ENCODE results near the gene MAGI1.

The MAGI1 gene

DNA sequence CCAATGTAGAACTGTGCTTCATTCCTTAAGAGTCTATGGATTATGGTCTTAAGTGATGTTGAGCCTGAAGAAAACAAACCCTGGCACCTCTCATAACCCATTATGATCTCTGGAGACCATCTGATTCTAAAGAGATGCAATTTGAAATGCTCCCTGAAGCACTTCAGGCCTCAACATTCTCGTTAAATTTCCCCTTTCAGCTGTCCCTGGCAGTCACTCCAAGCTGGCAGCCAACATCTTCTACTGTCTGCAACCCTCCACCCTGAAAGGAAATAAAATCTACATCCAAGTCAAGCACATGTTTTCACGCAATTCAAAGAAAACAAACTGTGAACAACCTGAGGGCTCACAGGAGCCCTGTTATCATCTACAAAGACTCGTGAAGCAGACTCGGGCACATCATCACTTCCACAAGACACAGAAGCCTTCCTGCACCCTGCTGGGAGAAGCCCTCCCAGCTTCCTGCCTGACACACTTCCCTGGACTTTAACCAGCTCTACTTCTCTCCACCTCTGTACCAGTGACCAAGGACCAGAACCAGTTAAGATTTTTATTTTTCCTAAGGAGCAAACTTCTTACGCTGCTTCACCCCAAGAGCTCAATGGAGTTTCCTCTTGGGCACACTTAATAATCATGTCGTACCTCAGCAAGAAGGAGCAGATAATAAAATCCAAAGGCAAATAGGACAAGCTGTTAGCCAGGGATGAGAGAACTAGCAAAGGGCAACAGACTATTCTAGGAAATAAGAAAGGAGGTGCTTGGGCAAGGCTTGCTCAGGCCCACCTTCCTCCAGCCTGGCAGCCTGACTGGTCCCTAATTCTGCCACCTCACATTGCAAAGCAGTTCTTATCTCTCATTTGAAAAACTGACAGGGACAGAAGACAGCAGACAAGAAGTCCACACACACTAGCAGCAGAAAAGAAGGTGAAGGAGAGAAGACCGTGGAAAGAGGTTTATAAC is 67.1 kb downstream of the MAGI1 start:
- DNase-seq (ENCODE audit: low spot score): no peak

DNA sequence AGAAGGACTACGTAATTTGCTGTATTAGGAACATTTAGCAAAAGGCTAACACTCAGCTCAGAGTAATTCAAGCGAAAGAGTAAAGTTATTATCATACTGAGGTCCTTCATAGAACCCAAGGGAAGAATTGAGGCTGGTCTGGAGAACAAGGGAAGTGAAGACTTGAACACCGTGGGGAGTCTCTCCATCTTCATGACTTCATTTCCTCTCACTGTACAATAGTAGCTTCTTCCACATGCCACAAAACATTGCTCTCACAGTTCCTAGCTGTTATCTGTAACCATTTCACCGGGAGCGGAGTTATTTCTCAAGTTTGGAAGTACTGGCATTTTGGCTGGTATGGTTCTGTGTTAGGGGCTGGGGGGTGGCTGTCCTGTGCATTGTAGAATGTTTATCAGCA is 69.7 kb downstream of the MAGI1 start:
- DNase-seq (ENCODE audit: low spot score): no peak

DNA sequence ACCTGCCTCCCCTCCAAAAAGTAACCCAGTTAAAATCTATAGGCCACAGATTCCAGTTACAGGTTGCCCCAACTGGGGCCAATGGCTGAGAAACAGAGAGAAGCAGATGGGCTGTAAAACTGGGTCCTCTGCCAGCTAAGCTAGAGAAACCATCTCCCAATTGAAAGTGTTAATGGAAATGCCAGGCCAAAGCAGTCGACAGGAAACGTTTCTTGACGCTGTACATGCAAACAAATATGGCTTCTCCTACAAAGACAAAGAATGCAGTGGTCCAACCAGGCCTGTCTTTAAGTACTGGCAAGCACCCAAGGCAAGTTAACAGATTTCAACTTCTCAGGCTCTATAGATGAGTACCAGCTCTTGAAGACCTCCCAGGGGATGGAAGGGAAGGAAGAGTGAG is 71.3 kb downstream of the MAGI1 start:
- no peak for DNase-seq (ENCODE audit: low spot score)

DNA sequence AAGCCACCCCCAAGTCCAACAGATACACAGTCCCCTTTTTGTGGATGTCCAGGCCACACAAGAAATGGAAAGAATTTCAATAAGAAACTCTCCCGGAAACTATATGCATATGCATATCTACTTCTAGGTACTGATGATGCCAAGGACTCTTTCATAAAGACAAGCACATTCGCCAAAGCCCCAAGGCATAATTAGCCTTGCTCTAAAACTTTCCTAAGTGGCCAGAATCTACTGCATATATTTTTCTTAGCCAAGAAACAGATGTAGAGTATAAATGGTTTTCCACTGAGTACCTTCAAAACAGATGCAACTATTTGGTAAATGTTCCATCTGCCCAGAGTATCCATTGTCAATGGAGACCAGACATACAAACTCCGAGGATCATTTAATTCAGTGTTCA is 73.9 kb downstream of the MAGI1 start:
- DNase-seq (ENCODE audit: low spot score): no peak

DNA sequence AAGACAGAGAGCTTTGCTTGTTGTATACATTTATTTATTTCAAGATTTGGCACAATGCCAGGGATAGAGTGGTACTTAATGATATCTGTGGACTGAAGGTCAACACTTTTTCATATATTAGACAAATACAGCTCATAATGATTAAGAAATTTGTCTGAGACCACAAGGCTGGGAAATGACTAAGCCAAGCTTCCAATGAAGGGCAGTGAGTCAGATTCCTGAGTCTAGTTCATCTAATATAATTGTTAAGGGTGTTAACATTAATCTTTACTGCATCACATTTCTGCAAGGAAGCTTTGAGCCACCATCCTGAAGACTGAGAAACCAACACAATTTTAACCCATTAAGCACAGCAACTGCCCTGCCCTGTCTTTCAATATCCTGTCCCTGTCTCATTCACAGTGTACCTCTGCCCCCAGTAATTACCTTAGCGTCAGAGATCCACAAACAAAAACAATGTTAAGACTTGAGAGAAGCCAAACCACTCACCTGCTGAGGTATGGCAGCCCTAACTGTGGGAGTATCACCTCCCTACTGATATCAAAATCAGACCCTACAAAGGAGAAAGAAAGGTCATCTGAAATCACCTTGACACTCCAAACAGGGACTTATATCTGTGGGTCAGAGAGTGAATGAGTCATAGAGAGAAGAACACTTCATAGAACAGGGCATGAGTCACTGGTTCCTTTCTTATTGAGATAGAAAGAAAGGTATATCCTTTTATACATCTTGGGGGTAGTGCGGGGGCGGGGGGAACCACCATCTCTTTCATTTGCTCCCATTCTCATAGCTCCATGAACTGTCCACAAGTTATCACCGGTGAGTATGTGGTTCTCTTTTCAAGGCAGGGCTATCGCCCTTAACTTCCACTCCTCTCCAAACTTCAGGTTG is 74.7 kb downstream of the MAGI1 start:
- peak; percentile 49 for DNase-seq (ENCODE audit: low spot score)

DNA sequence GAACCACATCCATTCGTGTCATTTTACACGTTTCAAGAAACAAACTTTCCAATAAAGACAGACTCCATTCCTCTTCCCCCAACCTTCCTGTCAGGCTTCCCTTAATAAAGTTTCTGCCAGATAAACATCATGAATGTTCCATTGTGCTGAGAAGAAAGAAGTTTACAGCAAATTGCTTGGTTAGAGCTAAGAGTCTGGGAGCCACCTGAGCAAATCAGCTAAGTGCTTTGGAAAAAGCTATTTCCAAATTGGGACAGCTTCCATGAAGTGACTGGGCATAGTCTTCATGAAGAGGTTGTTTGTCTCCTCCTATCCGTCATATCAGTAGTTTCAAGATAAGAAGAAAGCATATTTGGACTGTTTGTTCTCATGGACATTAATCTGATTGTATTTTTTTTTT is 77.0 kb downstream of the MAGI1 start:
- DNase-seq (ENCODE audit: low spot score): peak; percentile 57

DNA sequence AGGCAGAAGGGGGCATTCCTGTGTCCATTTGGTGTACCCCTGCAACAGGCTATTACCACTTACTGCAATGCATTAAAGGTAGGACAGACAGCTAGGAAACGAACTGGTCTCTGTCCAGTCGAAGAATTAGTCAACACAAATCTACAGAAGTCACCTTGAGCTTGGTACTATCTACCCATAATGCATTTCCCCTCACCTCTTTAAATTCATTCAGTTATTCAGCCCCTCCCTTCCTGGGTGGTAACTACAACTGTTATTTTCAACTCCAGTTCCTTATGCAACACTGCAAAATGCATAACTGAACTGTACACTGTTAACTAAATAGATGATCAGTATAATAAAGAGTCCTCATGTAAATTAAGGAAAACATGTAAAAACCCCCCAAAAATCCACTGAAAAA is 77.6 kb downstream of the MAGI1 start:
- DNase-seq (ENCODE audit: low spot score): no peak

DNA sequence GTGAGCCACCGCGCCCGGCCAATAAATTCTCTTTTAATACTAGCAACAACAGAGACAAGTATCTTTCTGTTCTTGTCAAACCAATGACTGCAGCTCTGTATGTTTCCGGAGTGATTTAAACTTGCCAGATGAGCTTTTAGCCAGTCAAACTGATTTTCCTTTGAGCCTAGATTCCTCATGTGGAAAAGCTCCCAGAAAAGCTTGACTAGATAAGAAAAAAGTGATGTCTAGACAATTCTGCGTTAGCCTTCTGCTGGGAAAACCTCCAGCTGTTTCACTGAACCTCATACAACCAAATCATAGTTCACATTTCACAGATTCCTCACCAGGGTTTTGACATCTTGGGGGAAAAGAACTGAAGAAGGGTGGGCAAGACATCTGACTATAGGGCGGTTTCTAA is 78.6 kb downstream of the MAGI1 start:
- no peak for DNase-seq (ENCODE audit: low spot score)

DNA sequence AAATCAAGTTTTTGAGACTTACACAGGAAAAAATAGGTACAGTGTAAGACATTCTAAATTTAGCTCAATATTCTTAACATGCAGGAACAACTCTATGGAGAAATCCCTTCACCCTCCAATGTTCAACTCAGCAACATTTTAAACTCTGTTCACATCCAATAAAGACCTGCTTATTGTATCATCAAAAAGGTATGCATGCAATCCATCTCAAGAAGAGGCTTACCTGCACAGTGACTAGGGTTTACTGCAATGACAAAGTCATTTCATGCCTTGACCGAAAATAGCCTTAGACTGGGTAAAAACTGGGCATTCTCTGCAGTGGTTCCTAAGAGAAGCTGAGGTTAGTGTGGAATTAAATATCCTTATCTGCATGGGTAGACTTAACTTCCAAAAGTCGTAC is 80.5 kb downstream of the MAGI1 start:
- no peak for DNase-seq (ENCODE audit: low spot score)

DNA sequence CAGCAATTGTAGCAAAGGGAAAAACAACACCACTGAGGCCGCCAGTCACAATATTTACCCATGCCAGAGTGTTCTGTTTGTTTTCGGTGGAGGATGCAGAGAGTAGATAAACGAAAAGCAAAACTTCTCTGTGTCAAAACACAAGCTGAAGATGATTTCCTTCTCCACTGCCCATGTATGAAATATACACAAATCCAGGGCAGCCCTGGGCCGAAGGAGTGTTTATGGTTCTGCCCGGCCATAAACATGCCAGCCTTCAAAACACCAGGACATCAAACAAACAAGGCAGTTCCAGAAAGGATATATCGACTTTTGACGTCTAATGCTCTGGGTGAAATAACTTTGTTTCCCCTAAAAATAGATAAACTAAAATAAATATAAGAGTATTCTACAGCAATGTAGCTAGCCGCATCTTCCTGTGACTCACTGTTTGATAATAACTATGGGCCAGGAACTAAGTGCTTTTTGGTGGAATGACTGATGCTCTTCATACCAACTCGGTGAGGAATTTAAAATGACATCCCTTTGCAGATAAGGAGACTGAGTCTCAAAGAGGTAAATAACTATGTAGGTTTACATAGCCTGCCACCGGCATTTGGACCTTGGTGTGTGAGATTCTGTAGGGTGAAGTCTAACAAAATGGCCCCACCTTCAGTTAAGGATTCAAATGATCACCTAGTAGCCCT is 82.8 kb downstream of the MAGI1 start:
- no peak for DNase-seq (ENCODE audit: low spot score)

DNA sequence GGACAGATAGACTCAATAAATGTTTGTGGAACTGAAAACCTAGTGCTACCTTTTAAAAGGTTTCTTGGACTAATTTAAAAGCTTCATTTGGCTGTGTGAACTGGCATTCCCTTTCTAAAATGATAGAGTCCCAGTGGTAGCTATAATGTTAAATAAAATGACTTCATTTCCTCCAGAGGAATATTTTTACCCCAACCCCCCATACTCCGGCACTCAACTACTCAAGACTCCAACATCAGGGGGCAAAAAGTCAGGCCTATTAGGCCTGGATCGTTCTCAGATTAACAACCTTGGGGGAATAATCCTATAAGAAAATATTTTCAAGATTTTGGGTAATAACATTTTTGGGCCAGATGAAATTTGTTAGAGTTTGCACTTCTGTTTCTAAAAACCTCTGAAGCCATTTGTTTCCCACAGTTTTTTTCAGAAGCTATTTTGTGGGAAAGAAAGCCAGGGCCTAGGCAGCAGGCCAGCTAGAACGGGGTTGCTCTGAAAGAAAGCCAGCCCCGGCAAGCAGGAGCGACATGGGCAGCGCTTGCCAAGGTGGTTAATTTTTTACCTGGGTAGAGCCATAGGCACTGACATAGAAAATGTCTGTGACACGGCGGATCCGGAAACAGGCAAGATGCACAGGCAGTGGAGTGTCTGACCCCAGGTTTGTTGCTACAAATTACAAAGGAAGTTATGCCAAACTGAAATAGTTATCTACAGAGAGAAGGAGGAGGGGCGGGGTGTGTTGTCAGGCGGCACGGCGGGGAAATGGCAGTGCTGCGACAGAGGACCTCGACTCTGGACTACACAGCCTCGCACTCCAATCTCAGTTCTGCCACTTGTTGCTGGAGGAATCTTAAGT is 84.6 kb downstream of the MAGI1 start:
- DNase-seq (ENCODE audit: low spot score): no peak

DNA sequence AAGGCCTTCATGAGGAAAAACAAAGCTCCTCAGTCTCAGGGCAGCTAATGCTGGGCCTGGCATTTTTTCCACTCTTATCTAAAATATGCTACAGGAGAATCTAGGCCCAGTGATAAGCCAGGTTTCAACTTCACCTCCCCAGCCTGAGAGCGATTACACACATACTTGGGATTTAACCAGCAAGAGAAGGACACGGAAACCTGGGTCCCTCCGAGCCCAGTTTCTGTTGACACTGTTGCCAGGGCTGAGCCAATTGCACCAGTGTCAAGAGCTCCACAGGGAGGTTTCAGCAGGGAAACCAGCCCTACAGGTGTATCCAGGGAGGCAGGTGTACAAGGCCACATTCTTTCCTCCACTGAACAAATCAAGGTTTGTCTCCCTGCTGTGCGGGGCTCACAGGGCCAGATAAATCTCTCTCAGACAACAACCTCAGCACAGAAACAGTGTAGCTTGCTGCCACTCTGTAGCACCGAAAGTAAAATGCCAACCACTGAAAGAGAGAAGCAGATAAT is 85.4 kb downstream of the MAGI1 start:
- DNase-seq (ENCODE audit: low spot score): no peak

DNA sequence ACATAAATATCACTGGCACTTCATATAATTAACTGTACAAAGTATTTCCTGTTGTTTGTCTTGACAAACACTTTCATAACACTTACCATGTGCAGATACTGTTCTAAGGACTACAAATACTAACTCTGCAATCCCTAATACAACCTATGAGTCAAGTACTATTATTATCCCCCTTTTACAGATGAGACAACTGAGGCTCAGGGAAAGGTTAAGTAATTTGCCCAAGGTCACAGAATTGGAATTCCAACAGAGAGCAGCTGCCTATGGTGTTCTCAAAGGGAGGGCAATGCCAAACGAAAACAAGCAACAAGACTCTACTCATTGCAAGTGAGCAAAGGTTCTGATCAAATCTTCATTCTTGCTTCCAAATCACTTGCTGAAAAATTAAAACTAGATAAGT is 85.9 kb downstream of the MAGI1 start:
- no peak for DNase-seq (ENCODE audit: low spot score)

DNA sequence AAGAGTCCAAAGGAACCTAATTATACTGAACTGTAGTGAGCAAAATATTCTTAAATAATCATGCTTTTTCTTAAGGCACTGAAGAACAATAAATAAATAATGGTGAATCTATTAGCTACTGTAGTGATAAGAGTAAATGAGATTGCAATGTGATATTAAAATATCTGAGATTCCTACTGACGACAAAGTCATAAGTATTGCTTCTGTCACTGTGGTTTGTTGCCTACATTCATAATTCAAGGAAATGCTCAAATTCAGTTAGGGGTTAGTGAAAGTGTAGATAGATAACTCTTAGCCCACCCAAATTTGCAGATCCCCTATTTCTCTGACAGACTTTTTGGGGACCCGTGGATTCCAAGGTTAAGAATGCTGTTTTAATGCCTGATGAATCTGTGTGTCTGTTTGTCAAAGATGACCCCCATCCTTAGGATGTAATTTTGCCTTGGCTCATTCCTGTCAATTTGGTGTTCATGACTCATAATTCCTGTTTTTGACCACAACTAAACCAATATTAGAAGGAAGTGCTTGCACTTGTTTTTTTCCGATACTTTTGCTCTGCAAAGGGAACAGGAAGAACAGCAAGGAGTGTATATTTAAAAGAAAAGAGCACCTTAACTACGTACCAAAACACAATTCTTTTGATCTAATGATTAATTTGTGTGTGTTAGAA is 86.7 kb downstream of the MAGI1 start:
- no peak for DNase-seq (ENCODE audit: low spot score)

DNA sequence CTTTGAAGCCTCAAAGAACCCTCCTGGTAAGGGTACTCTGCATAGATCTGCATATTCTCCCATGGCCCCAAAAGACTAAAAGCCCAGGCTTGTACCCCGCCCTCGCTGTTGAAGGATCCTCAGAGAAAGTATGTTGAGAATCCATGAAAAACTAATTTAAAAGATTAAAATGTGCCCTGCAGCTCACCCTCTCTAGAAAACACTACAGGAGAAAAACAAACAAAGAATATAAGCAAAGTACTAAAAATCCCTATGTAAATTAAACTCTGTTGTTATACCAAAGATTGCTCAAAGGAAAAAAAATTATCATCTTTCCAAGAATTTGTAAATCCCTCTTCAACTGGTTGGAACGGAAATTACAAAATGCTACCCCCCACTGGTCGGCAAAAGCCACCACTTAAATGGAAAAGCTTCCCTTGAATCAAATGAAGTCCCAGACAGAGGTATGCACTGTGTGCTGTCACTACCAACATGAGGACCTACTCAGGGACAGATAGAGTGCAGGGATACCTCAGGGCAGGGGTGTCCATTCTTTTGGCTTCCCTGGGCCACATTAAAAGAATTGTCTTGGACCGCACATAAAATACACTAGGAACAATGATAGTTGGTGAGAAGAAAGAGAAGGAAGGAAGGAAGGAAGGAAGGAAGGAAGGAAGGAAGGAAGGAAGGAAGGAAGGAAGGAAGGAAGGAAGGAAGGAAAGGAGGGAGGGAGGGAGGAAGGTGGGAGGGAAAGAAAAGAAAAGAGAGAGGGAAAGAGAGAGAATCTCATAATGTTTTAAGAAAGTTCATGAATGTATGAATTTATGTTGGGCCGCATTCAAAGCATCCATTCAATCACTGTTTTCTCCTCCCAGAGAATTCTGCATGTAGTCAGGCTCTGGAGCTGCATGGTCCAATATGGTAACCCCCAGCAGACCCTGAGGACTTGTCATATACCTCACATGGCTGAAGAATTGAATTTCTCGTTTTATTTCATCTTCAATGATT is 88.1 kb downstream of the MAGI1 start:
- DNase-seq (ENCODE audit: low spot score): no peak

DNA sequence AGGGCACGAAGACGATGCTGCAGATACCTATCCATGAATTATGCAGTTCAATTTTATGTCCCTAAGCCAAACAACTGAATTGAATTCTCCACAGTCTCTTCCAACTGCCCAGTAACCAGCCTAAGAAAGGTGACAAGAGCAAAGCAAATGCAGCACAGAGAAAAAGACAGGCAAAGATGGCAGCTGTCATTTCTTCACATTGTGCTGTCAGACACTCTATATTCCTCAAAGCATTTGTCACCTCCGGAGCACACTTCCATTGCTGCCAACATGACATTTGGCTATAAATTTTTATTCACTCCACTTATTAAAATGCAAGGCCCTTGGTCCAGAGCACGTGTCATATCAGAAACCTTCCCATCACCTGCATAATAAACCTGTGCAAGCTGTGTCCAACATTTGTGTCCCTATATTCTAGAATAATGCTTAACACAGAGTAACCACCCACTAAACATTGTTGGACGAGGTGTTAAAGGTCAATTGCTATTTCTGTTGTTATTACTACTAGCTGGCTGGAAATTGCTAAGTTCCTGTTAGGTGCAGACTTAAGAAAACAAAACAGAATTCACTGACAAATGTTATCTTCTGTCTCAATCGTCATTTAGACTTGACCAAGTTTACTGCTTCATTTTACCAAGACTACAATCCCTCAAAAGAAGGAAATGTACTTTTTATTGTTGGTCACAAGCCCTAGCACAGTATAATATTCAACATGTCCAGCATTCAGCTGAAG is 89.7 kb downstream of the MAGI1 start:
- DNase-seq (ENCODE audit: low spot score): no peak

DNA sequence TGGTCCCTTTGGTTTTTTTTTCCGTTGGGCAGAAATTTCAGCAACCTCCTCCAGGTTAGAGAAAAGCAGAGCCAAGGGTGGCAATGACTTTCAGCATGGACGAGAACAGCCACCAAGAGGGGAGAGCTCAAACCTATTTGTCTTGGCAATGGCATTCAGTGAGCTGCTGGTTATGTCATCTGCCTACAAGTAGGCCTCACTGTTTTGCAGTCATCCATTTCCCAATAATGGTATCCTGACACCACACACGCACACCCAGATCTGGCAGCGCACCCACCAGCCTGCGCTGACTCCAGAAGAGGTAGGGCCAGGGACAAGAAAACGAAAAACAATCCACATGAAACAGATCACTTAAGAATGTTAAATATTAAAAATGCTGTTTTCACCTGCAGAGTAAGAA is 92.3 kb downstream of the MAGI1 start:
- DNase-seq (ENCODE audit: low spot score): no peak

DNA sequence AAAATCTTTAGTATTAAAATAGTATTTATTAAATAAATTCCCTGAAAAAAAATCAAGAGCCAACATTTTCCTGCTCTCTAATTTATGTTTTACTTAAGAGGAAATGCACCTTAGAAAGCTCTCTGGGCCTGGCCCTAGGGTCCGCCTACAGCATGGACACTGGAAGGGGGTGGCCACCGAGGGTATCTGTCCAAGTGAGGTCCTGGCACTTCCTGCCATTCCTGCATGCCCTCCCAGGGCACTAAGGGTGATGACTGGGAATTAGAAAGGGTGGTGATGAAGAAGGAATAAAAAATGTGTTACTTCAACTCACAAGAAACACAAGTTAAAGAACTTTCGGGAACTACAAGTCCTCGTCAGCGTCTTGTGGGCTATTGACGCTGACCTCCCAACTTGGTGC is 92.8 kb downstream of the MAGI1 start:
- no peak for DNase-seq (ENCODE audit: low spot score)

DNA sequence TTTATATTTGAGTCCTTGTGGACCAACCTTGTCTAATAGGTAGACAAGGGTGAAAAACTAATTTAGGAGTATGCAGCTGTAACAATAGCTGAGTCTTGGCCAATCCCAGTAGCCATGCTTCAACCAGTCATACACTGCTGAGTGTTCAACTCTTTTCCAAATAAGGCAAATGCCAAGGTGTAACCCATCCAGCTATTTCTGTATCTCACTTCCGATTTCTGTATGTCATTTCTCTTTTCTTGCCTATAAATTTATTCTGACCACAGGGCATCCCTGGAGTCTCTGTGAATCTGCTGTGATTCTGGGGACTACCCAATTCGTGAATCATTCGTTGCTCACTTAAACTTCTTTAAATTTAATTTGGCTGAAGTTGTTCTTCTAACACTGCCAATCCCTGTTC is 93.2 kb downstream of the MAGI1 start:
- DNase-seq (ENCODE audit: low spot score): no peak
